ENCODE data around the gene RAC2.

Gene RAC2

GRCh38 chr22:37181681-37182080 lies 62.4 kb downstream of the RAC2 start:
- TF ChIP-seq CTCF (IDR thresholded peaks at IDR 0.05; ENCODE audit: borderline replicate concordance, insufficient read depth, low read depth, low read length), result no peak
- no peak overlapping the region for H3K4me3 ChIP-seq (ENCODE audit: low read depth, low read length)

DNA sequence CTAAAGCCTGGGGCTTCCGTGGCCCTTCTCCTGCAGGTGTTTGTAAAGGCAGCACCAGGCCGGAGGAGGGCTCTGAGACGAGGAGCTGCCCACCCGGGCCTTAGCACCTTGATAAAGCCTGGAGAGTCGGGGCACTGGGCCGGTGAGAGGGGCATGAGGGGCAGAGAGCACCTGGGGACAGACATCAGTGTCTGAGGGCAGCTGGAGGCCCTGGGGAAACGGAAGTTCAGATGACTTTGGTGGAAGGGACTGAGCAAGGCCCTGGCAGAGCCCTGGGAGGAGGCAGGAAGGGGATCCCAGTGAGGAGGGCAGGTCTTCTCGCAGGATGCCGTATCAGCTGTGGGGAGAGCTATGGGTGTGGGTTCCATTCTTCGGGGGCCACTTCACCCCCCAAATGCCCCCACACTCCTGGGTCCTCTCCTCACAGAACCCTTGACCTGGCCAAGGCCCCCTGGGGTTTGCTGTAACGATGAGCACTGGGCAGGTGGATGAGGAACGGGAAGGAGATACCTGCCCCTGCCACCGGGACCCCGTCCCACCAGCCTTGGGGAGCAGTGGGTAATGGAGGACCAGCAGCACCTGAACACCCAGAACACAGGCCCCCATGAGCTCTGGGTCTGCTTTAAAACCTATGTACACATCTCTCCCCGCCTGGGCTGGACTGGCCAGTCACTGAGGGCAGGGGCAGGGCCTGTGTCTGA lies 63.4 kb downstream of the RAC2 start:
- H3K4me3 ChIP-seq (ENCODE audit: low read depth, low read length), result no peak overlapping the region
- no peak for TF ChIP-seq CTCF (IDR thresholded peaks at IDR 0.05; ENCODE audit: borderline replicate concordance, insufficient read depth, low read depth, low read length)

DNA sequence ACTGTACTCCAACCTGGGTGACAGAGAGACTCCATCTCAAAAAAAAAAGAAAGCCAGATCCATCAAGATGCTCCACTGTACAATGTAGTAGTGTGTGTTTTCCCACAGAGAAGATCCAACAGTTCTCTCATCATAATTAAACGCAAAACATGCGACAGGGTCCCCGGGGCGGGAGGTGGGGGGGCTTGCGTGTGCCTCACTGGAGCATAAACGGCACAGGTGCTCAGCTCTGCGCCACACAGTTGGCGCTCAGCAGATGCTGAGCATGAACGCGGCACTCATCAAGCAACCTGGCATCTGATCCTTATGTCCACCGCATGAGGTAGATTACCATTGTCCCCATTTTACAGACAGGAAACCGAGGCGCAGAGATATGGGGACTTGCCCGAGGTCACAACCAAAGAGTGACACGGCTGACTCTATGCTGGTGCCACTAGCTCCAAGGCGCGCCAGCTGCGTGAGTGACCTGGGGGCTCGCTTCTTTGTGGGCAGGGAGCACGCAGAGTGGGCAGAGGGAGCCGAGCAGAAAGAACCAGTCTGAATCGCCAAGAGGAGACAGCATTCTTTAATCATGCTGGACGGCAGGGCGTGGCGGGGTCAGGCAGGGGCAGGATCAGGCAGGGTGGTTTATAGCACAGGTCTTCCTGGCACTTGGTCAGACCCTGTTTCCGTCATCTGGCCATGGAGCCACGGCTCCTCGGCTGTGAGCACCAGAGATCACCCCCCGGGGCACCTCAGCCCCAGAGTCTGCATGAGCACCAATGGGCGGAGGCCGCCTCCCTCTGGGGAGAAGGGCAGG lies 64.2 kb downstream of the RAC2 start:
- H3K4me3 ChIP-seq (ENCODE audit: low read depth, low read length), result no peak overlapping the region
- no peak for TF ChIP-seq CTCF (IDR thresholded peaks at IDR 0.05; ENCODE audit: borderline replicate concordance, insufficient read depth, low read depth, low read length)

GRCh38 chr22:37179126-37179470 lies 65.0 kb downstream of the RAC2 start:
- H3K4me3 ChIP-seq (ENCODE audit: low read depth, low read length), result no peak overlapping the region
- no peak for TF ChIP-seq CTCF (IDR thresholded peaks at IDR 0.05; ENCODE audit: borderline replicate concordance, insufficient read depth, low read depth, low read length)

GRCh38 chr22:37178350-37179125 lies 65.5 kb downstream of the RAC2 start:
- TF ChIP-seq CTCF (IDR thresholded peaks at IDR 0.05; ENCODE audit: borderline replicate concordance, insufficient read depth, low read depth, low read length), result no peak
- no peak overlapping the region for H3K4me3 ChIP-seq (ENCODE audit: low read depth, low read length)

DNA sequence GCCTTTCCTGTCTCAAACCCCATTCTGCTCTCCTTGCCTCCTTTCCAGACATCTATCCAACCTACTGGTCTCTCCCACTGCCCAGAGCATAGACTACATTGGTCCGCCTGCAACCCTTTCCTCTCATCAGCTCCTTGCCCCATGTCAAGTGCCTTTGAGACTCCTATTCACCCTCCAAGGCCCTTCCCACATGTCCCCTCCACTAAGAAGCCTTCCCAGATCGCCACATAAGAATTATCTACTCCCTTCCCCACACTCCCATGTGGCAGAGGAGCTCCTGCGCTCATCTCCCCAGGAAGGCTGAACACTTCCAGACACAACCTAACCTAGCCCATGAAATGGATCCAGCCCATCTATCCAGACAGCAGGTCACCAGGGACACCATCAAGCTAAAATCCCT lies 66.3 kb downstream of the RAC2 start:
- no peak overlapping the region for H3K4me3 ChIP-seq (ENCODE audit: low read depth, low read length)

More for the DNA sequence above, 66.3 kb downstream of the RAC2 start:
- no peak for TF ChIP-seq CTCF (IDR thresholded peaks at IDR 0.05; ENCODE audit: borderline replicate concordance, insufficient read depth, low read depth, low read length)

Data from GM12875 (cell line).